ENCODE results near the gene LFNG. TPM values are rescaled to one million over a fixed set of nuclear protein-coding genes. Genes with fewer than 3 reads are reported as not detected.
A peak's percentile ranks its signal among the peaks of the same experiment; 100 is the strongest.

The LFNG gene
- total and polyA plus RNA-seq, 2 of the 13 experiments (the other 11 are each of a cell fraction or from before 2014, with no cell fraction given), result 0.44 to 1.5 TPM

GRCh38 chr7:2555121-2556052 lies 35.8 kb downstream of the LFNG start, which contains the start of gene BRAT1 (continued):
- TF ChIP-seq, protein P1, sequence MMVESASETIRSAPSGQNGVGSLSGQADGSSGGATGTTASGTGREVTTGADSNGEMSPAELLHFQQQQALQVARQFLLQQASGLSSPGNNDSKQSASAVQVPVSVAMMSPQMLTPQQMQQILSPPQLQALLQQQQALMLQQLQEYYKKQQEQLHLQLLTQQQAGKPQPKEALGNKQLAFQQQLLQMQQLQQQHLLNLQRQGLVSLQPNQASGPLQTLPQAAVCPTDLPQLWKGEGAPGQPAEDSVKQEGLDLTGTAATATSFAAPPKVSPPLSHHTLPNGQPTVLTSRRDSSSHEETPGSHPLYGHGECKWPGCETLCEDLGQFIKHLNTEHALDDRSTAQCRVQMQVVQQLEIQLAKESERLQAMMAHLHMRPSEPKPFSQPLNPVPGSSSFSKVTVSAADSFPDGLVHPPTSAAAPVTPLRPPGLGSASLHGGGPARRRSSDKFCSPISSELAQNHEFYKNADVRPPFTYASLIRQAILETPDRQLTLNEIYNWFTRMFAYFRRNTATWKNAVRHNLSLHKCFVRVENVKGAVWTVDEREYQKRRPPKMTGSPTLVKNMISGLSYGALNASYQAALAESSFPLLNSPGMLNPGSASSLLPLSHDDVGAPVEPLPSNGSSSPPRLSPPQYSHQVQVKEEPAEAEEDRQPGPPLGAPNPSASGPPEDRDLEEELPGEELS (CRISPR knock-in tag; IDR thresholded peaks at IDR 0.05), result 0 out of 2 replicates have a peak, but pooled peaks have one; percentile 58
- TF ChIP-seq SP2 (CRISPR knock-in tag; IDR thresholded peaks at IDR 0.05), result no peak
- no peak for TF ChIP-seq ZNF660 (CRISPR knock-in tag; IDR thresholded peaks at IDR 0.05; ENCODE audit: borderline replicate concordance, low read depth)
- TF ChIP-seq RORA (CRISPR knock-in tag; IDR thresholded peaks at IDR 0.05), result no peak
- TF ChIP-seq, protein P2, sequence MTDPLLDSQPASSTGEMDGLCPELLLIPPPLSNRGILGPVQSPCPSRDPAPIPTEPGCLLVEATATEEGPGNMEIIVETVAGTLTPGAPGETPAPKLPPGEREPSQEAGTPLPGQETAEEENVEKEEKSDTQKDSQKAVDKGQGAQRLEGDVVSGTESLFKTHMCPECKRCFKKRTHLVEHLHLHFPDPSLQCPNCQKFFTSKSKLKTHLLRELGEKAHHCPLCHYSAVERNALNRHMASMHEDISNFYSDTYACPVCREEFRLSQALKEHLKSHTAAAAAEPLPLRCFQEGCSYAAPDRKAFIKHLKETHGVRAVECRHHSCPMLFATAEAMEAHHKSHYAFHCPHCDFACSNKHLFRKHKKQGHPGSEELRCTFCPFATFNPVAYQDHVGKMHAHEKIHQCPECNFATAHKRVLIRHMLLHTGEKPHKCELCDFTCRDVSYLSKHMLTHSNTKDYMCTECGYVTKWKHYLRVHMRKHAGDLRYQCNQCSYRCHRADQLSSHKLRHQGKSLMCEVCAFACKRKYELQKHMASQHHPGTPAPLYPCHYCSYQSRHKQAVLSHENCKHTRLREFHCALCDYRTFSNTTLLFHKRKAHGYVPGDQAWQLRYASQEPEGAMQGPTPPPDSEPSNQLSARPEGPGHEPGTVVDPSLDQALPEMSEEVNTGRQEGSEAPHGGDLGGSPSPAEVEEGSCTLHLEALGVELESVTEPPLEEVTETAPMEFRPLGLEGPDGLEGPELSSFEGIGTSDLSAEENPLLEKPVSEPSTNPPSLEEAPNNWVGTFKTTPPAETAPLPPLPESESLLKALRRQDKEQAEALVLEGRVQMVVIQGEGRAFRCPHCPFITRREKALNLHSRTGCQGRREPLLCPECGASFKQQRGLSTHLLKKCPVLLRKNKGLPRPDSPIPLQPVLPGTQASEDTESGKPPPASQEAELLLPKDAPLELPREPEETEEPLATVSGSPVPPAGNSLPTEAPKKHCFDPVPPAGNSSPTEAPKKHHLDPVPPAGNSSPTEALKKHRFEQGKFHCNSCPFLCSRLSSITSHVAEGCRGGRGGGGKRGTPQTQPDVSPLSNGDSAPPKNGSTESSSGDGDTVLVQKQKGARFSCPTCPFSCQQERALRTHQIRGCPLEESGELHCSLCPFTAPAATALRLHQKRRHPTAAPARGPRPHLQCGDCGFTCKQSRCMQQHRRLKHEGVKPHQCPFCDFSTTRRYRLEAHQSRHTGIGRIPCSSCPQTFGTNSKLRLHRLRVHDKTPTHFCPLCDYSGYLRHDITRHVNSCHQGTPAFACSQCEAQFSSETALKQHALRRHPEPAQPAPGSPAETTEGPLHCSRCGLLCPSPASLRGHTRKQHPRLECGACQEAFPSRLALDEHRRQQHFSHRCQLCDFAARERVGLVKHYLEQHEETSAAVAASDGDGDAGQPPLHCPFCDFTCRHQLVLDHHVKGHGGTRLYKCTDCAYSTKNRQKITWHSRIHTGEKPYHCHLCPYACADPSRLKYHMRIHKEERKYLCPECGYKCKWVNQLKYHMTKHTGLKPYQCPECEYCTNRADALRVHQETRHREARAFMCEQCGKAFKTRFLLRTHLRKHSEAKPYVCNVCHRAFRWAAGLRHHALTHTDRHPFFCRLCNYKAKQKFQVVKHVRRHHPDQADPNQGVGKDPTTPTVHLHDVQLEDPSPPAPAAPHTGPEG (CRISPR knock-in tag; IDR thresholded peaks at IDR 0.05), result 0 out of 2 replicates have a peak, but pooled peaks have one; percentile 25
- TF ChIP-seq ZFP62 (CRISPR knock-in tag; IDR thresholded peaks at IDR 0.05), result no peak
- no peak for TF ChIP-seq ZNF17 (CRISPR knock-in tag; IDR thresholded peaks at IDR 0.05)
- TF ChIP-seq, protein P3, sequence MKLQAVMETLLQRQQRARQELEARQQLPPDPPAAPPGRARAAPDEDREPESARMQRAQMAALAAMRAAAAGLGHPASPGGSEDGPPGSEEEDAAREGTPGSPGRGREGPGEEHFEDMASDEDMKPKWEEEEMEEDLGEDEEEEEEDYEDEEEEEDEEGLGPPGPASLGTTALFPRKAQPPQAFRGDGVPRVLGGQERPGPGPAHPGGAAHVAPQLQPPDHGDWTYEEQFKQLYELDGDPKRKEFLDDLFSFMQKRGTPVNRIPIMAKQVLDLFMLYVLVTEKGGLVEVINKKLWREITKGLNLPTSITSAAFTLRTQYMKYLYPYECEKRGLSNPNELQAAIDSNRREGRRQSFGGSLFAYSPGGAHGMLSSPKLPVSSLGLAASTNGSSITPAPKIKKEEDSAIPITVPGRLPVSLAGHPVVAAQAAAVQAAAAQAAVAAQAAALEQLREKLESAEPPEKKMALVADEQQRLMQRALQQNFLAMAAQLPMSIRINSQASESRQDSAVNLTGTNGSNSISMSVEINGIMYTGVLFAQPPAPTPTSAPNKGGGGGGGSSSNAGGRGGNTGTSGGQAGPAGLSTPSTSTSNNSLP (IDR thresholded peaks at IDR 0.05; ENCODE audit: low read depth, low read length), result no peak
- TF ChIP-seq MTF2 (CRISPR knock-in tag; IDR thresholded peaks at IDR 0.05; ENCODE audit: borderline replicate concordance), result no peak
- no peak for TF ChIP-seq U2AF2 (IDR thresholded peaks at IDR 0.05; ENCODE audit: low read depth, low read length)
- peak; percentile 35; the same call in 1 of the 2 replicates for TF ChIP-seq ZNF710 (CRISPR knock-in tag; IDR thresholded peaks at IDR 0.05; ENCODE audit: borderline replicate concordance)
- TF ChIP-seq ZNF225 (CRISPR knock-in tag; IDR thresholded peaks at IDR 0.05), result no peak; the same call in 1 of the 2 replicates
- no peak for TF ChIP-seq CSRNP2 (CRISPR knock-in tag; conservative IDR thresholded peaks at IDR 0.05; ENCODE audit: low read depth)

Data from HepG2 (cell line).